Measurements from ENCODE around the gene TGOLN2.

Gene TGOLN2

DNA sequence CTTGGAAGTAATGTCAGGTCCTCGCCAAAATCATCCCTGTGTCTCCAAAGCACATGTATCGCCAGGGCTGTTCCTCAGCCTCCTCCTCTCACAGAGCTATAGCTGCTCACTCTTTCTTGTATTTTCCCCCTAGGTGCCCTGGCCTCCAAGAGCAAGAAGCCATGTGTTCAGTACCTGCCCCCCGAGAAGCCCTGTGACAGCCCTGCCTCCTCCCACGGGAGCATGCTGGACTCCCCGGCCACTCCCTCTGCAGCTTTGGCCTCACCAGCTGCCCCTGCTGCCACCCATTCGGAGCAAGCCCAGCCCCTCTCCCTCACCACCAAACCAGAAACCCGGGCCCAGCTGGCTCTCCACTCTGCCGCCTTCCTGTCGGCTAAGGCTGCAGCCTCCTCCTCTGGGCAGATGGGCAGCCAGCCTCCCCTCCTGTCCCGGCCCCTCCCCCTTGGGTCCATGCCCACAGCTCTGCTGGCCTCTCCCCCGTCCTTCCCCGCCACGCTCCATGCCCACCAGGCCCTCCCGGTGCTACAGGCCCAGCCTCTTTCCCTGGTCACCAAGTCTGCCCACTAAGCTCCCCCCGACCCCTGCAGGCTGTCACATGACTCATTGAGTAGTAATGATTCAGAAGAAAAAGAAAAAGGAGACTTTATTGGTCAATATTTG lies 18.8 kb downstream of the TGOLN2 start:
- DNase-seq (ENCODE audit: low read depth, low spot score), result no peak

- no peak for DNase-seq (ENCODE audit: low read depth, low spot score)
Measured at GRCh38 chr2:85308201-85308600, 19.6 kb downstream of the TGOLN2 start.

DNA sequence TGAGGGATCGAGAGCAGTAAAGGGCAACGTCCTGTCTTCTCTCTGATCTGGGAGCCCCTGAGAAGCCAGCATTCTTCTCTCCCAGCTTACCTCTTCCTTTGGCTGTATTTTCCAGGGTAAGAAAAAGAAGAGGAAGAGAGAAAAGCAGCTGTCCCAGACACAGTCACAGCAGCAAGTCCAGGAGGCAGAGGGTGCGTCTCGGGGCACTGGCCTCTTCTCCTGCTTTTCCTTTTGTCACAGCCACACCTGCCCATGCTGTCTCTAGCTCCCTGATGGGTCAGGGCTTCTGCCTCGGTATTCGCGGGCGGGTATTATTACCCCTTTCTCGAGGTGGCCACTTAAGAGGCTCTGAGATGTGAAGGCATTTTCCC lies 20.3 kb downstream of the TGOLN2 start:
- no peak for DNase-seq (ENCODE audit: low read depth, low spot score)

- DNase-seq (ENCODE audit: low read depth, low spot score), result no peak
Measured at GRCh38 chr2:85303780-85304531, 23.8 kb downstream of the TGOLN2 start.

GRCh38 chr2:85302121-85302520 lies 25.7 kb downstream of the TGOLN2 start:
- DNase-seq (ENCODE audit: low read depth, low spot score), result no peak

DNA sequence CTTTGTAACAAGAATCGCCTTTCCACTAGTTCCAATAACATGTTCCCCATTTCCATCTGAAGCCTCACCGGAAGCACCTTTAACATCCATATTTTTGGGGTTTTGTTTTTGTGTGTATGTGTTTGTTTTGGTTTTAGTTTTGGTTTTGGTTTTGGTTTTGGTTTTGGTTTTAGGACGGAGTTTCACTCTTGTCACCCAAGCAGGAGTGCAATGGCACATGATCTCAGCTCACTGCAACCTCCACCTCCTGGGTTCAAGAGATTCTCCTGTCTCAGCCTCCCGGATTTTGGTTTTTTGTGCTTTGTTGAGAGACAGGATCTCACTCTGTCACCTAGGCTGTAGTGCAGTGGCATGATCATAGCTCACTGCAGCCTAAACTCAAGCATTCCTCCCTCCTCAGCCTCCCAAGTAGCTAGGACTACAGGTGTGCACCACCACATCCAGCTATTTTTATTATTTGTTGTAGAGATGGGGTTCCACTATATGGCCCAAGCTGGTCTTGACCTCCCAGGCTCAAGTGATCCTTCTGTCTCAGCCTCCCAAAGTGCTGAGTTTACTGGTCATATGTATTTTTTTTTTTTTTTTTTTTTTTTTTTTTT lies 36.3 kb downstream of the TGOLN2 start:
- no peak for DNase-seq (ENCODE audit: low read depth, low spot score)

- no peak for DNase-seq (ENCODE audit: low read depth, low spot score)
Measured at GRCh38 chr2:85288244-85288725, 39.5 kb downstream of the TGOLN2 start.

DNA sequence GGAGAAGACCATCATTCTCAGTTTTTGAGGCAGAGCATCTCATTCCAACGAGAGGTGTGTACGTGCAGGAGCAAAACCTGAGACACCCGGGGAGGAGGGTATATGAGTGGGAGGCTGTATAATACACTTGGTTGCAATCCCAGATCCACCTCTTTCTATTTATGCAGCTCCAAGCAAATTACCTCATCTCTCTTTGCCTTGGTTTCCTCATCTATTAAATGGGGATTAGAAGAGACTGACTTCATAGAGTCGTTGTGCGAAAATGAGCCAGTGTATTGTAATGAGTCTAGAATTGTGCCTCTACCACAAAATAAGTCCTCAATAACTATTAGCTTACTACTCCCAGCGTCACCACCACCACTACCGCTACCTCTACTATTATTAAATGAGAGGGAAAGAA lies 40.1 kb downstream of the TGOLN2 start:
- DNase-seq (ENCODE audit: low read depth, low spot score), result no peak

DNA sequence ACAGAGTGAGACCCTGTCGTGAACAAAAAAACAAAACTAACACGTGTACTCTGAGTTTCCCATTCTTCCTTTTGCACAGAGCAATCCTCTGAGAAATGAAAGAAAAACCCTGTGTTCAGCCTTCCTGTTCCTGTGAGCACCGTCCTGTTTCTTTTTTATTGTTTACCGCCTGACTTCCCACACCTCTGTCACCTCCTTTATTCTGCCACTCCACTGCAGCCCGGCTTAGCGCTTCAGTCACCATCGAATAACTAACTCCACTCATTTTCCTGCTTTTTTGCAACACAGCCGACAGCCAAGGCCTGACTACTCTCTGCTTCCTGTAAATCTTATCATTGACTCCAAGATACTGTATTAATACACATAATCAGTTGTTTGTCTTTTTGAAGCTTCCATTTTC lies 40.9 kb downstream of the TGOLN2 start:
- DNase-seq (ENCODE audit: low read depth, low spot score), result no peak

DNA sequence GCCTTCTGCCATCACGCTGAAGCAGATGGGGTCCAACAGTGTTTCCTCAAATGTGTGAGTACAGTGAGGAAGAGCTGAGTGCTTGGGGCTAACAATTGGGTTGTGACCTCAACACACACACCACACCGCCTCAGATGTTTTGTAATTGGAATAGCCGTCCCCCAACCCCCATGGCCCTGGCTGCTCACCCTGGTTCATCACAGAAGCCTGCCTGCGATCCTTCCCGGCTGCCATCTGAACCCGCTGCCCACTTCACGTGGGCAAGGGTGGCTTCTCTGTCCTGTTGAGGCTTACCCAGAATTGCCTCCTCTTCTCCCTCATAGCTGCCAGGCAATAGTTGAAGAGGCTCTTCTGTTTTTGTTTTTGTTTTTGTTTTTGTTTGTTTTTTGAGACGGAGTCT lies 44.1 kb downstream of the TGOLN2 start:
- DNase-seq (ENCODE audit: low read depth, low spot score), result no peak

DNA sequence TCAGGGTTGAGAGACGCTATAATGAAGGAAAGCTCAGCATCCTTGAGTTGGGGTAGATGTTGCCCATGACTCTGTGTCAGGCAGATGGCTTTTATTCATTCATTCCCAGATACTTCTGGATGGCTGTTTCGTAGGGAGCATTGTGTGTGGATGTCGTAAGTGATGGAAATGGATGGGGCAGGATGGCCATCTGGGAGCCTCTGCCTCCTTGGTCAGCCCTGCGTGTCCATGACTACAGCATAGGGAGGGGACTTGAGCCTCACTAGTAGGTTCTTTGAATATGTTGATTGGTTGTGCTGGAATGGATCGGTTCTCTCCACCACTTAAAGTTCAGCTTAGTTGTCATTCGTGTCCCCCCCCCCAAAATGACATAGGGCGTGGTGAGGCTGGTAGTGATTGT lies 44.9 kb downstream of the TGOLN2 start:
- DNase-seq (ENCODE audit: low read depth, low spot score), result no peak

GRCh38 chr2:85281553-85281952 lies 46.2 kb downstream of the TGOLN2 start:
- no peak for DNase-seq (ENCODE audit: low read depth, low spot score)

DNA sequence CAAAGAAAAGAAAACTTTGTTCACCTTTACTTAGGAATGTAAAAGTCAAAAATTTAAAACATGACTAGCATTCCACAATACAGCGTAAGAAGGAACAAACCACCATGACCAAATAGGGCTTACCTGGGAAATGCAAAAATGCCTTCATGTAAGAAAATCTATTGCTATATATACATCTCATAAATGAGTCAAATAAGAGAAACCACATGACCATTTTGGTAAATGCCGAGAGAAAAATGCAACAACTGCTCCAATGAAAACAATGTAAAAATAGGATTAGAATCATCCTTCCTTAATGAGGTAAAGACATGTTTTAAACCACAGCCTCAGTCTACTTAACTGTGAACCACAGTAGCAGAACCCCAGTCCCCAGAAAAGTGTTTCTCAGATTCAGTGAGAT lies 49.4 kb downstream of the TGOLN2 start:
- no peak for DNase-seq (ENCODE audit: low read depth, low spot score)

DNA sequence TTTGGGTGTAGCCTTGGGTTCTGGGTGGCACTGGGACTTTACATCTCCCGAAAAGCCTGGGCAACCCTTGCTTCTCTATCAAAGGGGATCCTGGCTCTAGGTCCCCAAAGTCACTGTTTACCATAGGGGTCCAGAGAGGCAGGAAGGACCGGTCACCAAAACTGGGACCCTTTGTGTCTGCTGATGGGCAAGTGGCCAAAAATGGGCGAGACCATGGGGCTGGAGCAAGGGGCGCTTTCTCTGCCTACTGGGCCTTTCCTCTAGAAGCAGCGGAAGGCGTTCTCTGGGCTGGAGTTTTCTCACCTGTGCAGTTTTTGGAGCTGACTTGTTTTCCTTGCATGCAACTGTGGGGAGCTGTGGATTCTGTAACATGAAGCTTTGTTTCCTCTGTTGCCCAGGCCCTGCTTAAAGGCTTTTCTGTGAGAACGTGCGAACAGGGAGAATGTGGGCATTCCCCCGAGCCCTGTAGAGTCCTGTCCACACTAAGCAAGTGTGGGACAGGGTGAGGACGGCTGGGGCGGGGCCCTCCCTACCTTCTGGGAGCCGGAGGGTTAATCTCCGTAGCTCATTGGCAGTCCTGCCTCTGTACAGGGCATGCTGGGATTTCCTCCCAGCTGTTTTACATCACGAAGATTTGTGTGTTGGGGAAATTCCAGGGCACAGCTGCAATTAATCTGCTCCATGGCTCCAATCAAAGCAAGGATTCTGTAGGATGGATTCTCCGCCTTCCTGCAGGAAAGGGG lies 50.2 kb downstream of the TGOLN2 start:
- DNase-seq (ENCODE audit: low read depth, low spot score), result no peak

GRCh38 chr2:85276571-85277118 lies 51.1 kb downstream of the TGOLN2 start:
- no peak for DNase-seq (ENCODE audit: low read depth, low spot score)

- DNase-seq (ENCODE audit: low read depth, low spot score), result no peak
Measured at GRCh38 chr2:85275984-85276540, 51.7 kb downstream of the TGOLN2 start.

DNA sequence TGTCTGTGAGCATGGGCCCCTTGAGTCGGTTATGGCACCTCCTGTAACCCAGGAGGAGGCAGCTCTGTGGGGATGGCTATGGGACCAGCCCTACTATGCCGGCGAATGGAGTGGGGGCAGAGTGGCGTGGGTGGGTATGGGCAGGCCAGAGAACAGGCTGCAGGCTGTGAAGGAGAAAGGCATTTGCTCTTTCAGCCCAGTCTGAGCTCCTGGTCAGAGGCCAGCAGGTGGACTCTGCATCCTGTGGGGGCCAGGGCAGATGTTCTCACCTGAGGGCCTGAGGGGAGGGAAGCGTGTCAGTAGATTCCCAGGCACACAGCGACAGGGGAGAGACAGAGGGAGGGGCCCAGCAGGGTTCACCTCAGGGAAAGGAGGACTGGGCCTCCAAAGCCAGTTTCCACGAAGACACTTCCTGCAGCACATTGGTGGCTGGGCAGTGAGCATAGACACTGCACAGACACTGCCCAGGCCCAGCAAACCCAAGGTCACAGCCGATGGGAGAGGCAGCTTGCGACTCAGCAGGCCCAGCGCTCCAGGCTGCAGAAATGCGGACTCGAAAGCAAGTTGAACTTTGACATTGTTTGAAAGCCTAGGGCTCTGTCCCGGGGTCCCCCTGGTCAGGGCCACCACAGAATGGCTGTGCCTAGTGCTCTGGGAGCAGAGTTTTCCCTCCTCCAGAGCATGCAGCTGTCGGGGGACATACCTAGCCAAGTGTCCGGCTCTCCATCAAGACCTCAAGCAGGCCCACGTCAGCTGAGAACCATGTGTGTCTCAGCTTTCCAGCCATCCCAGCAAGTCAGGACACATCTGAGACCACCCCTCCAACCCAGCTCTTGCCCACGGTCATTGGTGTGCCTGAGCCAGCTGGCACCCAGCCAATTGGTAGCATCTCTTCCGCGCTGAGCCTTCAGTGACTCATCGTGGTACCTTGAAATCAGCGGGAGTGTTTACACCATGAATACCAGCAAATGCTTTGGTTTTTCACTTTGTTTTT lies 53.8 kb downstream of the TGOLN2 start:
- peak; percentile 59 for DNase-seq (ENCODE audit: low read depth, low spot score)

GRCh38 chr2:85272357-85272756 lies 55.4 kb downstream of the TGOLN2 start:
- DNase-seq (ENCODE audit: low read depth, low spot score), result no peak

DNA sequence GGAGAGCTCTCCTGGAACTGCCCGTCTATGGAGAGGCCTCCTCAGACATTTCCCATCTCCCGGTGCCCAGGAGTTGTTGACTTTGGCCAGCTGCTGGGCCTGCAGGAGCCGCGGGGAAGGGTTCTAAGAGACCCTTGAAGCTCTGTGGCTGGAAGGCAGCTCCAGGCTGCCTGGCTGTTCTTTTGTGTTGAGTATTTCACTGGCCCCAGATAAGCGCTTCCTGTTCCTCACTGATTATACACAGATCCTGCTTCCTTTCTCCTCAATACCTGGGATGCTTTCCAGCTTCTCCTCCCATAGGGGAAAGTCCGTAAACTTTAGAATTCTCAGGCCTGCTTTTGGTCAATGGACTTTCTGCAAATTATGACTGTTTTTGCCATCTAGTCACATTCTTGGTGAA lies 57.8 kb downstream of the TGOLN2 start:
- DNase-seq (ENCODE audit: low read depth, low spot score), result no peak
